HG02642 (cell line): ENCODE data around the gene PLOD2.

Experiments
- ATAC-seq: cut with Tn5 transposase; IDR thresholded peaks from one replicate; pipeline ENCODE4 v1.9.1; 2021; ENCODE audit warnings: mild to moderate bottlenecking; ENCODE audit not compliant: unreplicated experiment, poor library complexity

Gene PLOD2

DNA sequence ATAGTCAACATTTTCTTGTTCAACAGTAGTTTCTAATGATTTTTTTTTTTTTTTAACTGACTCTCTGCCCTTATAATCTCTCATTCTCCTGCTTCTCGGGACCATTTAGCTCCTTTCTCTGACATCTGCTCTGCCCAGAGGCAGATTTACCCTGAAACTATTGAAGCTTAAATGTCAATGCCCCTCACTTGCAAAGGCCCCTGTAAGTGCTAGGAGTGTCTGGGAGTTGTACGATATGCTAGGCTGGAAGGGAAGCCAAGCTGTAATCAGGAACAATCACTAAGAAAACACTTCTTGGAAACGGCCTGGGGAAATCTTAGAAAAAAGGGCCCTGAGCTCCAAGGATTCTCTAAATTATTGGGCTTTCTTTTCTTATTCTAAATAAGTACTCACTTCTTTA, 5.8 kb upstream of the PLOD2 start:
- ATAC-seq, result no peak

DNA sequence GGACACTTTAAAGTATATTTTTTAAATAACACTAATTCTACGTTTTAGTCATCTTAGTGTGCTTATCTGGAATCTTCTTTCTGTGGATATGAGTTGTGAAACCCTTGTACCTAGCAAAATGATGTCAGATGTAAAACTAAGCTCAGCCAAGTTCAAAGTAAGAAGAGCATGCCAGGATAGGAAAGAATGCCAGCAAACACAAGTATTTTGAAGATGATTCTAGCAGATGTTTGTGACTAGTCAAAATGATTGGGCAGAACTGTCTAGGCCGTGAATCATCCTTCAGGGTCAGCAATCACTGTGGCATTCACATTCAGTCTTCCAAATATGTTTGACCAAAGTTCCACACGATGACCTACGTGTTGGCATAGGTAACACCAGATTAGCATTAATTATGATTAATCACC, 5.4 kb upstream of the PLOD2 start:
- no peak for ATAC-seq

GRCh38 chr3:146165877-146166276, 4.9 kb upstream of the PLOD2 start:
- ATAC-seq, result no peak

DNA sequence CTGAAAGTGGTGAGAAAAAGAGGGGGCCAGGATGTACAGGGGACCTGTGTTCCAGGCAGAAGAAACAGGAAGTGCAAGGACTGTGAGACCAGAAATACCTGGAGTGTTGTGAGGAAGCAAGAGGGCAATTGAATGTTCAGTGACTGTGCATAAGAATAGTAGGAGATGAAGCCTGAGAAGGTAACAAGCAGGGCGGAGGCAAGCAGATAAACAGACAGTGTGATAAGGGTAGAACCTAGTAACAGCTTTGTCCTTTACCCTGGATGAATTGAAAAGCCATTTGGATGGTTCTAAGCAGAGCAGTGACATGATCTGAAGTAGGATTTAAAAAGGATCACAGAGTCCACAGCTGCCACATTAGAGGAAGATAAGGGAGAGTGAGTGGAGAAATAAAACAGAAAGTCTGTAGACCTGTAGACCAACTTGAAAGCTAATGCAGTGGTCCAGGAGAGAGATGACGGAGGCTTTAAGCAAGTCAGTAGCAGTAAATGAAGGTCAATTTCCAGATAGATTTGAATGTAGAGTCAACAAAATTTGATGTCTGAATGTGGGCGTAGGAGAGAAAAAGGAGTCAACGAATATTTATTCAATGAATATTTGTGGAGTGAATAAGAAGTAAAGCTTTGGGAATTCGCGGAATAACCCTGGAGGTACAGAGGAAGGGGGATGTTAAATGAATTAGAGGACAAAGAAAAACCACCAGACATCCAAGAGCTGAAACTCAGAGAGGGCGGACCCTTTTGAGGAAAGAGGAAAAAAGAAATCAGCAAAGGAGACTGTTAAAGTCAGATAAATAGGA, 4.2 kb upstream of the PLOD2 start:
- ATAC-seq, result no peak

- no peak for ATAC-seq
Measured at GRCh38 chr3:146164506-146164905, 3.5 kb upstream of the PLOD2 start.

- ATAC-seq, result no peak
Measured at GRCh38 chr3:146164071-146164470, 3.1 kb upstream of the PLOD2 start.

GRCh38 chr3:146163584-146163983, 2.6 kb upstream of the PLOD2 start:
- ATAC-seq, result no peak

DNA sequence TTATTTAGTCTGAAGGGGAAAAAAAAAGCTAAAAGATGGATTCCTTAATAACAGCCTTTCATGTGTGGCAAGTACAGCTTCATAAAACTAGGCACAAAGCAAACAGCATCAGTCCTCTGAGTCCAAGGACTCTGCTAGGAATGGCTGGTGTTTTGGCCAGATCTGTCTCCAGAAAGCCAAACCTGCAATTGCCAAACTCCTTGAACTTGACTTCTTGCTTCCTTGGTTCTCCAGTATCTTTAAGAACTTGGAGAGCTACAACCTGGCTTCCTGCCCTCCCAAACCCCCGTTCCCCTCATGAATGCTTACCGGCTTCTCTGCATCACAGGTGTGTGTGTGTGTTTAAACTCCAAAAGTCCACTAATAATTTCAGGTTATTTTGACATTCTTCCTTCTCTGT, 1.6 kb upstream of the PLOD2 start:
- no peak for ATAC-seq

DNA sequence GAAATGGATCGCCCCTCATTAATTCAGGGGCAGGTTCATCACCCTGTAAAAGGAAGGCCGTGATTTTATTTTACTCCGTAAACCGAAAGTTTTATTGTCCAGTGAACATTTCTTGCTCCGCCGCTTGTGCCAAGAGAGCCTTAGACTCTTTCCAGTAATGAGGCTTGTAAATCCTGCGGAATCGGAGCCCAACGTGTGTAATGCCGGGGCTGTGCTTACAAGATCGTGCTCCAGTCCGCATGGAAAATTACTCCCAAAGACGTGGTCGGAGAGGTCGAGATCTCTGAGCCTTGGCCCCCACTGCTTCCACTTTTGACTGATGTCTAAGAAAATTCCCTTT, 649 bp upstream of the PLOD2 start:
- ATAC-seq, result no peak

GRCh38 chr3:146160321-146160963, 542 bp downstream of the PLOD2 start:
- peak; percentile 18 for ATAC-seq

DNA sequence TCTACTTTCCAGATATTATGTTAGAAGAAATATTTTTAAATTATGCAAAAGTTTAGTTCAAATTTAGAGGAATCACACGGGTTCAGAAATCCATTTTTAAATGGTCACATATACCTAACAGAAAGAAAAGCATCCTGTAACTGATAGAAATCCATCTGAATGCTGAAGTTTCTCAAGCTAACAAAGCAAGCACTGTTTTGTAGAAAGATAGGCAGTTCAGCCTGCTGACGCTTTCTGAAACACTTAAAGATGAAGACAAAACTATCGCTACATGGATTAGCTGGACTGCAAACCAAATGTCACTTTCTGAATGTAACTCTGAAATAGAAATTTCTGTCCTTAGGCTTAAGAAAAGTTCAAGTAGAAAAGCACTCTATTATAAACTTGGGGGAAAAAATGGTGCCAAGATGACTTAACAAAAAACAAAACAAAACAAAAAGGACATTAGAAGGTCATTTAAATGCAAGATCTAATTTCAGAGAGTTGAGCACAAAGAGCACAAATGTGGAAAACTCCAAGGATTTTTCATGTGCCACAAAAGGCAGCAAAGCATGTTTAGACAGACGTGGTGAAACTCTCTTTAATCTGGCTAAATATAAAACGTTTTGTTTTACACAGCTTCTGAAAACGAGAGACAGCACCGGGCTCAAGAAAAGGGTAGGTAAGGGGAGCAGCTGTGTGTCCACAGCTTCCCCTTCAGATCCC, 1.2 kb downstream of the PLOD2 start:
- no peak for ATAC-seq

GRCh38 chr3:146159037-146159436, 1.9 kb downstream of the PLOD2 start:
- ATAC-seq, result no peak

DNA sequence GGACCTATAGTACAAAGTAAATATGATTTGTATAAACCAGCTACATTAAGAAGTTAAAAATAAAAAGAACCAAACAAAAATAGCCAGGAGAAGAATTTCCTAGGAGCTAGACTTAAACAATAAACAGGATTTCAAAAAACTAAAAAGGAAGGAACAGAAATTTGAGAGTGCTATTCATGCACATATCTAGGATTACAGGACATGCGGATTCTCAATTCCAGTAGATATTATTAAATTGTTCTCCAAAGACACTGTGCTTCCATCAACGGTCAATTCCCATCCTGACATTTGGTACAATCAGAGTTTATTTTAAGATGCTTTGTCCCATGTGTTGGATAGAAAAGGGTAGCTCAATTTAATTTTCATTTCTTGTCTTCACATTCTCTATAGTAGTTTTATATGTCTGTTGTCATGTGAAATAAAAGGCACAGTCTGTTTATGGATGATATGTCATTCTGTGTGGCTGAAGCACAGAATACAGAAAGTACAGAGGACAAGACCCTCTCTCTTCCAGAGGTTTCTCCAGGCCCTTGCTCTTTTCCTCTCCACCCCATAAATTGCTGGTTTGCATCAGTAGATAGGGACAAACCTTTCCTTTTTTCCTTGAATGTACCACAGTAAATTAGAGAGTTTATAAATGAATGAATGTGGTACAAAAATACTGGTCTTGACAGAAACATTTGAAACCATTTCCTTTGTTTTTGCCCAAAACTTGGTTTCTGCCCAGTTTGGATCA, 3.5 kb downstream of the PLOD2 start:
- no peak for ATAC-seq

DNA sequence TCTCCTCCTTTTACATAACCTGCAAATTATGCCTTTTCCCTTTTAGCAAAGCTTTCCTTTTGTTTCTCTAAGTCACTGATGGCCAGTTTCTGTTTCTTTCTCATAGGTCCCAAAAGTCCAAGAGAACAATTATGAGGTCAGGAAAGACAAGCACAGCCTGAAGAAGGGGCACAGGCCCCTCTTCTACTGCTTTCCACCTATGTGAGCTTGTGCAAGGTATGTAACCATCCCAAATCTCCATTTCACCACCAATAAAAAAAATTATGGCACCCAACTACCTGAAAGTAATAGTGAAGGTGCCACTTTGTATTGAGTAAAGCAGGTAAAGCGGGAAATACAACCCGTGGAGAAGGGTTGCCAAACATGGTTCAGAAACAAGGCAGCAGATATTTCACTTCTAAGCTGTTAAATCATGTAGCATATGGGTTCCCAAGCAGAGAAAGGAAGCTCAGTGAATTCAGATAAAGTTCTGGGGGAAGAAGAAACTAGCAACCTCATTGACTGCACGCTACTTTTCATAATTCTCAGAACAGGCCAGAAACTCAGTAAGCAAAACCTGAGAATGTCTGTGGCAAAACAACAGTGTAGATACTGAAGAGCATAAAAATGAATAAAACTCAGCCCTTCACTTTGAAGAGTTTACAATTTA, 4.2 kb downstream of the PLOD2 start:
- no peak for ATAC-seq

- ATAC-seq, result no peak
Measured at GRCh38 chr3:146156095-146156494, 4.9 kb downstream of the PLOD2 start.

- ATAC-seq, result no peak
Measured at GRCh38 chr3:146154995-146155394, 6.0 kb downstream of the PLOD2 start.

- no peak for ATAC-seq
Measured at GRCh38 chr3:146154316-146154715, 6.7 kb downstream of the PLOD2 start.

DNA sequence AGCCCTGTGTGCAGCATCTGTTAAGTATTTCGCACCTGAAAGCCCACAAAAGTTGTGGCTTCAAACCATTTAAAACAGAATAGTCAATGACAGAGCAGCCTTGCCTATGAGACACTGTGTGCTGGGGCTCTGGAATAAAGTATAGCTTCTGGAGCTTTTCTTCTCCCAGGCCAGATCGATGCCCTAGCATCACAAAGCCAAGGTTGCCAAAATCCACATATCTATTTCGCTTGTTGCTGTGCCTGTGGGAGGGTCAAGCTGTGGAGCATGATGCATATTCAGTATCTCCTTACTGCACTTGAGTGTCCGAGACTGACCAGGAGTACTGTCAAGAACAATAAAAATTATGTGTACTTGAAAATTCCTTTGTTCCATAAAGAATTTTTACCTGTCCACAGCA, 7.6 kb downstream of the PLOD2 start:
- ATAC-seq, result no peak

GRCh38 chr3:146152834-146153233, 8.2 kb downstream of the PLOD2 start:
- no peak for ATAC-seq

DNA sequence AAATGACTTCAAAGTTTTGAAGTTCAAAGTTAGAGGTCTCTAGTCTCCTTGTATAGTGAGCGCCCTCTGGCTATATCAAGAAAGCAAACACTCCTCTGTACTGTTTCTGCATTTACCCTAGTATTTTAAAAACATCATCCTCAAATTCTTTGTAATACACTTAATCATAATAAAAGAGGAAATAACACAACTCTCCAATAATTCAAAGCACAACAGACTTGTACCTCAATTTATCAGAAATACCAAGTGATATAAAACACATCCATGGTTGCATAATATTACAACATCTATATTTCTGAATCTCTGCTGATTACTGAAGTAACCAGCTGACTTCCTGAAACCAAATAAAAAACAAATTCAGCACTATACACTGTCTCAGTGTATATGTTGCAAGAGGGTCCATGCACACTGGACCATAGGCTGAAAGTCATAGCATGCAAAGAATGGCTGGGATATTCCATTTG, 12.5 kb downstream of the PLOD2 start:
- ATAC-seq, result no peak
